Fibroblast of skin of abdomen (primary cell): ENCODE data around the gene MTOR. TPM values are rescaled to one million over a fixed set of nuclear protein-coding genes. Genes with fewer than 3 reads are reported as not detected.
"Not testable (repeated sequence)": the region's sequence is repeated elsewhere in the genome, so short reads cannot be mapped to it uniquely, and the experiment has no call there.

ENCODE experiments used
- DNase-seq: peaks from one replicate; pipeline ENCODE4 v3.0.0-alpha.2; 2013
- polyA plus RNA-seq, 2 experiments: library from polyadenylated mRNA; unstranded; fragments of 120-200 nt; gene quantifications; one replicate each; pipeline ENCODE4 v1.2.1, GENCODE V29; 2013; ENCODE audit not compliant: insufficient read length in 2 of 2

MTOR gene
- 23.2 TPM for polyA plus RNA-seq (2013, experiment 1 of 2; ENCODE audit: insufficient read length)
- 23.4 TPM for polyA plus RNA-seq (2013, experiment 2 of 2; ENCODE audit: insufficient read length)

- DNase-seq, result peak; percentile 100
These were observed at the start of gene MTOR for GRCh38 chr1:11262171-11263049. TSS of gene MTOR (minus strand) at chr1:11262551. CDS start at chr1:11259409, 3,142 bp downstream.

- DNase-seq, result no peak
These were observed 47.0 kb upstream of the MTOR start for GRCh38 chr1:11309385-11309784.

GRCh38 chr1:11308699-11309224, 46.4 kb upstream of the MTOR start:
- DNase-seq, result no peak

- DNase-seq, result peak; percentile 45
These were observed 45.5 kb upstream of the MTOR start for GRCh38 chr1:11307852-11308251.

- DNase-seq, result not testable (repeated sequence)
These were observed 43.2 kb upstream of the MTOR start for GRCh38 chr1:11305516-11305915.

GRCh38 chr1:11302366-11302765, 40.0 kb upstream of the MTOR start:
- no peak for DNase-seq

- no peak for DNase-seq
These were observed 39.2 kb upstream of the MTOR start for GRCh38 chr1:11301601-11302000.

- no peak for DNase-seq
These were observed 36.8 kb upstream of the MTOR start for GRCh38 chr1:11299225-11299574.

- no peak for DNase-seq
These were observed 36.3 kb upstream of the MTOR start for GRCh38 chr1:11298390-11299224.

- not testable (repeated sequence) for DNase-seq
These were observed 35.4 kb upstream of the MTOR start for GRCh38 chr1:11297774-11298173.

- DNase-seq, result no peak
These were observed 33.6 kb upstream of the MTOR start for GRCh38 chr1:11295905-11296304.

- DNase-seq, result no peak
These were observed 32.6 kb upstream of the MTOR start for GRCh38 chr1:11294951-11295350.

- DNase-seq, result no peak
These were observed 31.5 kb upstream of the MTOR start for GRCh38 chr1:11293856-11294255.

- DNase-seq, result no peak
These were observed 28.7 kb upstream of the MTOR start for GRCh38 chr1:11291049-11291448.

- DNase-seq, result no peak
These were observed 26.7 kb upstream of the MTOR start for GRCh38 chr1:11289064-11289463.

- DNase-seq, result peak; percentile 21
These were observed 24.5 kb upstream of the MTOR start for GRCh38 chr1:11286735-11287410.

GRCh38 chr1:11285883-11286734, 23.8 kb upstream of the MTOR start:
- no peak for DNase-seq

GRCh38 chr1:11284784-11285183, 22.4 kb upstream of the MTOR start:
- DNase-seq, result no peak

- no peak for DNase-seq
These were observed 20.8 kb upstream of the MTOR start for GRCh38 chr1:11283151-11283550.

GRCh38 chr1:11281518-11282331, 19.4 kb upstream of the MTOR start:
- peak; percentile 93 for DNase-seq
